Activated T-cell treated with anti-CD3 and anti-CD28 coated beads, Interleukin-2, amount 50 U/mL, for 4 hours (primary cell): ENCODE data around the gene PRKG1. TPM values are rescaled to one million over a fixed set of nuclear protein-coding genes. Genes with fewer than 3 reads are reported as not detected.
"Not testable (repeated sequence)": the region's sequence is repeated elsewhere in the genome, so short reads cannot be mapped to it uniquely, and the experiment has no call there.

Experiments
- ATAC-seq, 2 donors: fragments of 200-7000 bp; cut with Tn5 transposase; one replicate each; pipeline ENCODE4 v1.10.0; 2021
- DNase-seq: peaks from one replicate; pipeline ENCODE4 v3.0.0-alpha.2; 2020
- H3K27me3 Mint-ChIP-seq: one replicate; pipeline ENCODE4 v1.8.0; 2021; ENCODE audit warnings: low read depth, mixed read lengths
- H3K36me3 Mint-ChIP-seq: one replicate; pipeline ENCODE4 v1.8.0; 2022; ENCODE audit warnings: mixed read lengths; ENCODE audit not compliant: insufficient read depth
- H3K4me1 Mint-ChIP-seq: one replicate; pipeline ENCODE4 v1.8.0; 2021; ENCODE audit warnings: low read depth, mixed read lengths
- H3K4me3 Mint-ChIP-seq: one replicate; pipeline ENCODE4 v1.8.0; 2021; ENCODE audit warnings: mild to moderate bottlenecking, moderate library complexity, mixed read lengths
- H3K9me3 Mint-ChIP-seq: one replicate; pipeline ENCODE4 v1.8.0; 2021; ENCODE audit warnings: mixed read lengths
- total RNA-seq, 3 donors: library from RNA; stranded (reverse); gene quantifications; one replicate each; pipeline ENCODE4 v1.2.1, GENCODE V29; 2021

Gene PRKG1
- total RNA-seq, 3 donors from 2014 or later, result 0.08 TPM; not detected in 2

- Mint-ChIP-seq H3K36me3 (no peaks in the 10 kb centered on the region), H3K9me3 (no peaks in the 10 kb centered on the region), H3K27me3 (no peaks in the 10 kb centered on the region), H3K4me1 (no peaks in the 10 kb centered on the region), H3K4me3 (no peak overlapping the region)
- ATAC-seq (no peak), DNase-seq (no peak)
Observed at GRCh38 chr10:52143338-52143737, 1069.1 kb downstream of the PRKG1 start.

- H3K27me3 Mint-ChIP-seq, result no peaks in the 10 kb centered on the region
- DNase-seq (no peak), ATAC-seq (no peak)
- H3K9me3 Mint-ChIP-seq, result no peaks in the 10 kb centered on the region
- H3K4me1 Mint-ChIP-seq, result no peaks in the 10 kb centered on the region
- H3K36me3 Mint-ChIP-seq, result no peaks in the 10 kb centered on the region
- no peak overlapping the region for H3K4me3 Mint-ChIP-seq
Observed at GRCh38 chr10:52145636-52146035, 1071.3 kb downstream of the PRKG1 start.

GRCh38 chr10:52146766-52147165 is 1072.5 kb downstream of the PRKG1 start:
- no peaks in the 10 kb centered on the region for H3K9me3 Mint-ChIP-seq
- H3K4me1 Mint-ChIP-seq, result no peaks in the 10 kb centered on the region
- ATAC-seq (no peak), DNase-seq (no peak)
- no peaks in the 10 kb centered on the region for H3K36me3 Mint-ChIP-seq
- no peak overlapping the region for H3K4me3 Mint-ChIP-seq
- H3K27me3 Mint-ChIP-seq, result no peaks in the 10 kb centered on the region

GRCh38 chr10:52170776-52171175 is 1096.5 kb downstream of the PRKG1 start:
- ATAC-seq (no peak), DNase-seq (no peak)
- Mint-ChIP-seq H3K4me3 (no peak overlapping the region), H3K36me3 (no peaks in the 10 kb centered on the region), H3K27me3 (no peaks in the 10 kb centered on the region), H3K9me3 (peaks cover 13% of the 10 kb centered on the region), H3K4me1 (no peaks in the 10 kb centered on the region)

- DNase-seq, result no peak
Observed at GRCh38 chr10:52172581-52172980, 1098.3 kb downstream of the PRKG1 start.

GRCh38 chr10:52185256-52185655 is 1111.0 kb downstream of the PRKG1 start:
- H3K27me3 Mint-ChIP-seq, result no peaks in the 10 kb centered on the region
- ATAC-seq (no peak), DNase-seq (no peak)
- H3K4me1 Mint-ChIP-seq, result no peaks in the 10 kb centered on the region
- H3K9me3 Mint-ChIP-seq, result no peaks in the 10 kb centered on the region
- H3K4me3 Mint-ChIP-seq, result no peak overlapping the region
- no peaks in the 10 kb centered on the region for H3K36me3 Mint-ChIP-seq

More at GRCh38 chr10:52172581-52172980, 1098.3 kb downstream of the PRKG1 start:
- Mint-ChIP-seq H3K27me3 (no peaks in the 10 kb centered on the region), H3K4me1 (no peaks in the 10 kb centered on the region), H3K9me3 (peaks cover 19% of the 10 kb centered on the region), H3K36me3 (no peaks in the 10 kb centered on the region), H3K4me3 (no peak overlapping the region)
- no peak for ATAC-seq

GRCh38 chr10:52187521-52188258 is 1113.4 kb downstream of the PRKG1 start:
- H3K27me3 Mint-ChIP-seq, result no peaks in the 10 kb centered on the region
- H3K4me3 Mint-ChIP-seq, result no peak overlapping the region
- no peaks in the 10 kb centered on the region for H3K9me3 Mint-ChIP-seq
- ATAC-seq, result no peak
- no peaks in the 10 kb centered on the region for H3K36me3 Mint-ChIP-seq
- no peak for DNase-seq
- H3K4me1 Mint-ChIP-seq, result no peaks in the 10 kb centered on the region

GRCh38 chr10:52191049-52191448 is 1116.8 kb downstream of the PRKG1 start:
- no peaks in the 10 kb centered on the region for H3K36me3 Mint-ChIP-seq
- no peak overlapping the region for H3K4me3 Mint-ChIP-seq
- DNase-seq (no peak), ATAC-seq (no peak)
- H3K4me1 Mint-ChIP-seq, result no peaks in the 10 kb centered on the region
- no peaks in the 10 kb centered on the region for H3K27me3 Mint-ChIP-seq
- H3K9me3 Mint-ChIP-seq, result no peaks in the 10 kb centered on the region

GRCh38 chr10:52194191-52194590 is 1119.9 kb downstream of the PRKG1 start:
- Mint-ChIP-seq H3K36me3 (no peaks in the 10 kb centered on the region), H3K9me3 (no peaks in the 10 kb centered on the region), H3K27me3 (no peaks in the 10 kb centered on the region), H3K4me1 (no peaks in the 10 kb centered on the region), H3K4me3 (no peak overlapping the region)
- ATAC-seq (no peak), DNase-seq (no peak)

GRCh38 chr10:52194716-52195115 is 1120.4 kb downstream of the PRKG1 start:
- Mint-ChIP-seq H3K27me3 (no peaks in the 10 kb centered on the region), H3K36me3 (no peaks in the 10 kb centered on the region), H3K4me1 (no peaks in the 10 kb centered on the region), H3K4me3 (no peak overlapping the region), H3K9me3 (no peaks in the 10 kb centered on the region)
- ATAC-seq (no peak), DNase-seq (no peak)

GRCh38 chr10:52197098-52197497 is 1122.8 kb downstream of the PRKG1 start:
- no peaks in the 10 kb centered on the region for H3K36me3 Mint-ChIP-seq
- no peaks in the 10 kb centered on the region for H3K27me3 Mint-ChIP-seq
- no peaks in the 10 kb centered on the region for H3K9me3 Mint-ChIP-seq
- no peaks in the 10 kb centered on the region for H3K4me1 Mint-ChIP-seq
- DNase-seq (no peak), ATAC-seq (no peak)
- H3K4me3 Mint-ChIP-seq, result no peak overlapping the region

GRCh38 chr10:52198540-52198939 is 1124.3 kb downstream of the PRKG1 start:
- H3K36me3 Mint-ChIP-seq, result no peaks in the 10 kb centered on the region
- no peaks in the 10 kb centered on the region for H3K9me3 Mint-ChIP-seq
- no peaks in the 10 kb centered on the region for H3K27me3 Mint-ChIP-seq
- no peak overlapping the region for H3K4me3 Mint-ChIP-seq
- ATAC-seq, result no peak
- no peak for DNase-seq
- no peaks in the 10 kb centered on the region for H3K4me1 Mint-ChIP-seq

- not testable (repeated sequence) for ATAC-seq, H3K4me1 Mint-ChIP-seq, H3K9me3 Mint-ChIP-seq, H3K4me3 Mint-ChIP-seq, H3K36me3 Mint-ChIP-seq, H3K27me3 Mint-ChIP-seq, DNase-seq
Observed at GRCh38 chr10:52204906-52205305, 1130.6 kb downstream of the PRKG1 start.

GRCh38 chr10:52208365-52208764 is 1134.1 kb downstream of the PRKG1 start:
- Mint-ChIP-seq H3K27me3 (peaks cover 4% of the 10 kb centered on the region), H3K4me1 (no peaks in the 10 kb centered on the region), H3K4me3 (no peak overlapping the region), H3K36me3 (no peaks in the 10 kb centered on the region), H3K9me3 (no peaks in the 10 kb centered on the region)
- DNase-seq, result no peak
- ATAC-seq, result no peak

GRCh38 chr10:52210161-52210560 is 1135.9 kb downstream of the PRKG1 start:
- Mint-ChIP-seq H3K4me3 (no peak overlapping the region), H3K36me3 (no peaks in the 10 kb centered on the region), H3K9me3 (no peaks in the 10 kb centered on the region), H3K4me1 (no peaks in the 10 kb centered on the region), H3K27me3 (peaks cover 4% of the 10 kb centered on the region)
- no peak for ATAC-seq
- DNase-seq, result no peak
